GM12878 (cell line): Measurements from ENCODE around the gene MVP.

Experiments
- DPF2 ChIP-seq: fragments of 450-650 bp; IDR thresholded peaks from 2 replicates; pipeline ENCODE4 v1.6.1; 2017; ENCODE audit warnings: mild to moderate bottlenecking
- EP300 ChIP-seq, 2 experiments: fragments of 150-350 bp in 1 of 2; IDR thresholded peaks; 2 replicates each; pipeline ENCODE4 v1.6.1; 2011 to 2012; ENCODE audit warnings: low read depth in 2 of 2, low read length in 2 of 2, borderline replicate concordance in 1 of 2, improper control_type of control experiment in 1 of 2, inconsistent platforms in 1 of 2; ENCODE audit not compliant: control insufficient read depth in 1 of 2
- MLLT1 ChIP-seq: fragments of 450-650 bp; IDR thresholded peaks from 2 replicates; pipeline ENCODE4 v1.6.1; 2016; ENCODE audit warnings: mild to moderate bottlenecking
- MYC ChIP-seq: IDR thresholded peaks from 2 replicates; pipeline ENCODE4 v1.6.1; 2011; ENCODE audit warnings: mild to moderate bottlenecking, low read length, moderate library complexity, inconsistent platforms; ENCODE audit not compliant: insufficient read depth, insufficient replicate concordance, insufficient read length, severe bottlenecking
- RB1 ChIP-seq: fragments of 450-650 bp; formaldehyde crosslinking; IDR thresholded peaks from 2 replicates; pipeline ENCODE4 v1.6.1; 2017; ENCODE audit warnings: mild to moderate bottlenecking, borderline replicate concordance
- TBL1XR1 ChIP-seq: IDR thresholded peaks from 2 replicates; pipeline ENCODE4 v1.6.1; 2012; ENCODE audit warnings: low read depth, low read length, improper control_type of control experiment
- TCF3 ChIP-seq: IDR thresholded peaks from 2 replicates; pipeline ENCODE4 v1.6.1; 2012; ENCODE audit warnings: low read depth, mild to moderate bottlenecking, low read length, borderline replicate concordance; ENCODE audit not compliant: insufficient read depth
- TF ChIP-seq, protein P1 (sequence below): IDR thresholded peaks from 2 replicates; pipeline ENCODE4 v1.6.1; 2012; ENCODE audit warnings: mild to moderate bottlenecking, low read depth, low read length
- TF ChIP-seq, protein P2 (sequence below): fragments of 450-650 bp; IDR thresholded peaks from 2 replicates; pipeline ENCODE4 v1.6.1; 2016; ENCODE audit warnings: mild to moderate bottlenecking
- TF ChIP-seq, protein P3 (sequence below), 3 experiments: IDR thresholded peaks in 2 of 3; conservative IDR thresholded peaks in 1 of 3; 2 replicates each; pipeline ENCODE4 v1.5.1; 2011; ENCODE audit warnings: low read depth in 3 of 3, low read length in 3 of 3, mild to moderate bottlenecking in 3 of 3, control low read depth in 2 of 3, moderate library complexity in 2 of 3, inconsistent platforms in 1 of 3, mixed read lengths in 1 of 3; ENCODE audit not compliant: control insufficient read depth in 2 of 3, insufficient read depth in 1 of 3; ENCODE audit errors: extremely low read depth in 1 of 3
- TF ChIP-seq, protein P4 (sequence below): IDR thresholded peaks from 2 replicates; pipeline ENCODE4 v1.6.1; 2011; ENCODE audit warnings: low read depth, low read length, improper control_type of control experiment, borderline replicate concordance

DNA sequence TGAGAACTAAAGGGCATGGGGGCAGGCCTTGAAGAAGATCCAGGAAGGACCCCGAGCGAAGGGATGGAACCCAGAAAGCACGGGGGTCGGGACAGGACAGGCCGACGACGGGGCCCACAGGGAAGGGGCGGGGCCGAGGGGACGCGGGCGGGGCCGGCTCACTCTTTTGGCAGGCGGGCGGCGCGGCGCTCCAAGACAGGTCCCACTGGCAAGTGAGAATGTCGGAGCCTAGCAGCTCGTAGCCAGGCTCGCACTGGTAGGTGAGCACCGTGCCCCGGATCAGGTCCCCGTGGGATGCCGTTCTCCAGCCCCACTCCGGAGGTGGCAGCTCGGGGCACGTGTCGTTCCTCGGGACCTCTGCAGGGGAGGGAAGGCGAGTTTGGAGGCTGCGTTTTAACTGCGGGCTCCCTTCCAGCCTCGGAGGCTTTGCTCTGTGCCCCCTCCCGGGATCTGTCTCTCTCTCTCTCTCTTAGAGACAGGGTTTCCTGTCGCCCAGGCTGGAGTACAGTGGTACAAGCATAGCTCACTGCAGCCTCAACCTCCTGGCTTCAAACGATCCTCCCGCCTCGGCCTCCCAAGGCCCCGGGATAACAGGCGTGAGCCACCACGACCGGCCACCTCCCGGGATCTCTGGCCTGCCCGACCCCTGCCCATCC is 56.5 kb downstream of the MVP start:
- TF ChIP-seq MLLT1 (no peak), EP300 (IDR thresholded peaks at IDR 0.05; ENCODE audit: borderline replicate concordance in 1 of 2, control insufficient read depth in 1 of 2, low read depth in 2 of 2, low read length in 2 of 2) (no peak), TCF3 (no peak), DPF2 (no peak), RB1 (no peak), TBL1XR1 (no peak), MYC (no peak)
- TF ChIP-seq, protein P1, sequence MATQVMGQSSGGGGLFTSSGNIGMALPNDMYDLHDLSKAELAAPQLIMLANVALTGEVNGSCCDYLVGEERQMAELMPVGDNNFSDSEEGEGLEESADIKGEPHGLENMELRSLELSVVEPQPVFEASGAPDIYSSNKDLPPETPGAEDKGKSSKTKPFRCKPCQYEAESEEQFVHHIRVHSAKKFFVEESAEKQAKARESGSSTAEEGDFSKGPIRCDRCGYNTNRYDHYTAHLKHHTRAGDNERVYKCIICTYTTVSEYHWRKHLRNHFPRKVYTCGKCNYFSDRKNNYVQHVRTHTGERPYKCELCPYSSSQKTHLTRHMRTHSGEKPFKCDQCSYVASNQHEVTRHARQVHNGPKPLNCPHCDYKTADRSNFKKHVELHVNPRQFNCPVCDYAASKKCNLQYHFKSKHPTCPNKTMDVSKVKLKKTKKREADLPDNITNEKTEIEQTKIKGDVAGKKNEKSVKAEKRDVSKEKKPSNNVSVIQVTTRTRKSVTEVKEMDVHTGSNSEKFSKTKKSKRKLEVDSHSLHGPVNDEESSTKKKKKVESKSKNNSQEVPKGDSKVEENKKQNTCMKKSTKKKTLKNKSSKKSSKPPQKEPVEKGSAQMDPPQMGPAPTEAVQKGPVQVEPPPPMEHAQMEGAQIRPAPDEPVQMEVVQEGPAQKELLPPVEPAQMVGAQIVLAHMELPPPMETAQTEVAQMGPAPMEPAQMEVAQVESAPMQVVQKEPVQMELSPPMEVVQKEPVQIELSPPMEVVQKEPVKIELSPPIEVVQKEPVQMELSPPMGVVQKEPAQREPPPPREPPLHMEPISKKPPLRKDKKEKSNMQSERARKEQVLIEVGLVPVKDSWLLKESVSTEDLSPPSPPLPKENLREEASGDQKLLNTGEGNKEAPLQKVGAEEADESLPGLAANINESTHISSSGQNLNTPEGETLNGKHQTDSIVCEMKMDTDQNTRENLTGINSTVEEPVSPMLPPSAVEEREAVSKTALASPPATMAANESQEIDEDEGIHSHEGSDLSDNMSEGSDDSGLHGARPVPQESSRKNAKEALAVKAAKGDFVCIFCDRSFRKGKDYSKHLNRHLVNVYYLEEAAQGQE: no peak
- TF ChIP-seq, protein P2, sequence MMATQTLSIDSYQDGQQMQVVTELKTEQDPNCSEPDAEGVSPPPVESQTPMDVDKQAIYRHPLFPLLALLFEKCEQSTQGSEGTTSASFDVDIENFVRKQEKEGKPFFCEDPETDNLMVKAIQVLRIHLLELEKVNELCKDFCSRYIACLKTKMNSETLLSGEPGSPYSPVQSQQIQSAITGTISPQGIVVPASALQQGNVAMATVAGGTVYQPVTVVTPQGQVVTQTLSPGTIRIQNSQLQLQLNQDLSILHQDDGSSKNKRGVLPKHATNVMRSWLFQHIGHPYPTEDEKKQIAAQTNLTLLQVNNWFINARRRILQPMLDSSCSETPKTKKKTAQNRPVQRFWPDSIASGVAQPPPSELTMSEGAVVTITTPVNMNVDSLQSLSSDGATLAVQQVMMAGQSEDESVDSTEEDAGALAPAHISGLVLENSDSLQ: no peak
- TF ChIP-seq, protein P3, sequence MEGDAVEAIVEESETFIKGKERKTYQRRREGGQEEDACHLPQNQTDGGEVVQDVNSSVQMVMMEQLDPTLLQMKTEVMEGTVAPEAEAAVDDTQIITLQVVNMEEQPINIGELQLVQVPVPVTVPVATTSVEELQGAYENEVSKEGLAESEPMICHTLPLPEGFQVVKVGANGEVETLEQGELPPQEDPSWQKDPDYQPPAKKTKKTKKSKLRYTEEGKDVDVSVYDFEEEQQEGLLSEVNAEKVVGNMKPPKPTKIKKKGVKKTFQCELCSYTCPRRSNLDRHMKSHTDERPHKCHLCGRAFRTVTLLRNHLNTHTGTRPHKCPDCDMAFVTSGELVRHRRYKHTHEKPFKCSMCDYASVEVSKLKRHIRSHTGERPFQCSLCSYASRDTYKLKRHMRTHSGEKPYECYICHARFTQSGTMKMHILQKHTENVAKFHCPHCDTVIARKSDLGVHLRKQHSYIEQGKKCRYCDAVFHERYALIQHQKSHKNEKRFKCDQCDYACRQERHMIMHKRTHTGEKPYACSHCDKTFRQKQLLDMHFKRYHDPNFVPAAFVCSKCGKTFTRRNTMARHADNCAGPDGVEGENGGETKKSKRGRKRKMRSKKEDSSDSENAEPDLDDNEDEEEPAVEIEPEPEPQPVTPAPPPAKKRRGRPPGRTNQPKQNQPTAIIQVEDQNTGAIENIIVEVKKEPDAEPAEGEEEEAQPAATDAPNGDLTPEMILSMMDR (IDR thresholded peaks at IDR 0.05 in 2 of 3, conservative IDR thresholded peaks at IDR 0.05 in 1 of 3; ENCODE audit: control insufficient read depth in 2 of 3, extremely low read depth in 1 of 3, insufficient read depth in 1 of 3, low read depth in 3 of 3, low read length in 3 of 3): no peak
- TF ChIP-seq, protein P4, sequence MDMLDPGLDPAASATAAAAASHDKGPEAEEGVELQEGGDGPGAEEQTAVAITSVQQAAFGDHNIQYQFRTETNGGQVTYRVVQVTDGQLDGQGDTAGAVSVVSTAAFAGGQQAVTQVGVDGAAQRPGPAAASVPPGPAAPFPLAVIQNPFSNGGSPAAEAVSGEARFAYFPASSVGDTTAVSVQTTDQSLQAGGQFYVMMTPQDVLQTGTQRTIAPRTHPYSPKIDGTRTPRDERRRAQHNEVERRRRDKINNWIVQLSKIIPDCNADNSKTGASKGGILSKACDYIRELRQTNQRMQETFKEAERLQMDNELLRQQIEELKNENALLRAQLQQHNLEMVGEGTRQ: no peak
